GM18502 (cell line): ENCODE results near the gene SLC35F3.
"Not testable (repeated sequence)": the region's sequence is repeated elsewhere in the genome, so short reads cannot be mapped to it uniquely, and the experiment has no call there.

Experiments used
- ATAC-seq: cut with Tn5 transposase; IDR thresholded peaks from one replicate; pipeline ENCODE4 v1.9.1; 2021; ENCODE audit warnings: mild to moderate bottlenecking; ENCODE audit not compliant: unreplicated experiment, poor library complexity

The SLC35F3 gene

DNA sequence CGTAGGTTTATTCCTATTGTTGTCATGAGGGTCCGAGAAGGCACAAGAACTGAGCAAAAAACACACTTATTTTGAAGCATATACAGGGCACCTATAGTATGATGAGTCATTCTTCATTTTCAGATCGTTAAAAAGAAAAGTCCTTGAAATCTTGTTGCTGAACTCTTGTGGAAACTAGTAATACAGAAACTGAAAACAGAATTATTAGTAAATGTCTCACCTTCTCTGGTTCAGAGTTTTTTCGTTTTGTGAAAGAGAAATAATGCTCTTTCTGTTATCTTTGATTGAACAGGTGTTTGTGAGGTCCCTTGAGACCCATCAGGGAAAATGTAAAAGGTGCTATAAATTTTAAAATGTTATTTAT, 366.7 kb downstream of the SLC35F3 start:
- ATAC-seq: peak; percentile 95

DNA sequence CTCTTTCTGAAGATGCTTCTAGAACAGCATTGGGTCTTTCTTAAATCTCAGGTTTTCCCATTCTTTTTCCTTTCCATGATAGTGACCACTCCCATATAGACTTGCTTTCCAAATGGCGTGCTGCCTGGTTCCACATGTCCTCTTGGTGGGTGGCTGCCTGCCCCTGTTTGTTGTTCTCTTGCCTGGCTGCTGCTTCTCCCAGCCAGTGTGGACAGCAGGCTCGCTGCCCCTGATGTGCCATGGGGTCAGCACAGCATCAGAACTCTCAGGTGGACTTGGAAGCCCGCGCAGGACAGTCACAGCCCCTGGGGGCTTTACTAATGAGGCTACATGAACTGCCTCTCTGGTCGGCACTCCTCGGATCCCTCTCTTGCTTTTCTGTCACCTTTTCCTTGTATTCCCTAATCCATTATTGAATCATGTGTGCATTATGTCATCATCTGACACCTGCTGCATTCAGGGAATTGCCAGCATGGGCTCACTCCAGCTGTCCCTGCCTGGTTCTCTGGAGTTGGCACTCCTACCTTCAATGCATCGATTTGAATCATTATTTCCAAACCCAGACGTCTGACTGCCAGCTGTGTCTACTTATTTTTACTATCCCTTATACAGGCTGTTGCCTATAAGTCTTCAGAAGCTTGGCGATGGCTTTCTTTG, 368.3 kb downstream of the SLC35F3 start:
- ATAC-seq: no peak

DNA sequence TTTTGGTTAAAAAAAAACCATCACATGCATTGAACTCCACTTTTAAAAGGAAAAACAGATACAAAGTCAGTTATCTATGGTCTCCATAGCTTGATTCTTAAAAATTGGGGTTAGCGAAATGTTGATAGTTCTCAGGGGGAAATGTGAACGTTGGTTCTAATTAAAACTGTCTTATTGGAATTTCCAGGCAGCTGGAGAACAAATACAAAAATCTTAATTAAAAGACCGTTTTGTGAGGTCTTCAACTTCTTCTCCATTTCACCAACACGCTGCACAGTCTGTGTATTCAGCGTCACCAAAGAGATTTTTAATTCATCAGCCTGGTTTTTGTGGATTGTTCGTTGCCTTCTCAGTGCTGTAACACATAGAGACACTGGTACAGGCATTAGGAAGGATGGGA, 369.5 kb downstream of the SLC35F3 start:
- no peak for ATAC-seq

DNA sequence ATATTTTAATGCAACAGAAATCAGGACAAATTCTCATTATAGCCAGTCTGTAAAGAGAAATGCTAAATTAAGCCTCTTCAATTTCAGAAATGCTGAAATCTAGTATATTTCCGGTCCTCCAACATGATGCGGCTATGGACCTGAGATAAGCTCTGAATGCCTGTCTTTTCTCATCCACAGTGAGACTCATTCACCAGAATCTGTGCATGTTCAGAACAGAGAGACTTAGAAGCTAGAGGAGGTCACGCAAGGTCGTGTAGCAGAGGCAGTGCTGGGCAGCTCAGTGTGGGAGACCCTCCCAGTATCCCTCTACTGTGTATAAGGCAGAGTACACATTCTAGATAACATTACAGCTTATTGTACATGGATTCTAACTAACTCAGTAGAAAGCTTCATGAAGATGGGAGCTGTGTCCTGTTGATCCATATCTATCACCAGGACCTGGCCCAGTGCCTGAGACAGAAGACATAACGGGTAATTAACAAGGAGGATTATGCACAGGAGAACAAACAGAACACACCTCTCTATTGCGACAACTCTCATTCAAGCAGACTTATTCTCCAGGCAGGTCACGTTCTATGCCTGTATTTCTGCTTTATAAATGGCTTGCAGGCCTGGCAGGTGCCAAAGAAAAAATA, 371.8 kb downstream of the SLC35F3 start:
- ATAC-seq: no peak

DNA sequence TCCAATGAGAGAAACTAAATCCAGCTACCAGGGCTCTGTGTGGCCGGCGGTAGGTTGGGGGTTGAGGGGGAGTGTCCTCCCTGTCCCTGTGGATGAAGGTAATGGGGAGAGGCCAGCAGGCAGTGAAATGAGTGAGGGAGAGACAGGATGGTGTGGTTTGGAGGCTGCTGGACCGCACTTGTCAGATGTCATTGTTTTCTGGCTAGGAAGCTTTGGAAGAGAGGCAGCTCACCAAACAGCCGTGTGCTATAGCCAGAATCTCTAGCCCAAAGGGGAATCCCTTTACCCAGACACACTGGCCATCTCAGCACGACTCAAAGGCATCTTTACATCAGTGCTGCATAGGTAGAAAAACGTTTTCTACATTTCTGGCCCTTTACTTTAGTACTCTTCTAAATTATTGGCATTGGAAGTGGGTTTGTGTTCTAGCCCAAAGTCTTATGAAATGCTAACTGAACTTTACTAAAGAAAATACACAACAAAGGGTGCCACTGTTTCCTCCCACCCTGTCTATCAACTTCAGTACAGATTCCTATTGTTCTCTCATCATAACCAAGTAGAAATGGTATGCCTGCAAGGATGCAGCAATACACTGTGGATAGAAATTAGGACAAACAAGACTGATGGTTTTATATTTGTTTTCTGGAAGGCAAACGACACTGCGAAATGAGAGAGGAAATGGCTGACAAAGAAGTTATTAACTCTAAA, 372.8 kb downstream of the SLC35F3 start:
- ATAC-seq: no peak

GRCh38 chr1:234279021-234279420, 374.5 kb downstream of the SLC35F3 start:
- ATAC-seq: no peak

DNA sequence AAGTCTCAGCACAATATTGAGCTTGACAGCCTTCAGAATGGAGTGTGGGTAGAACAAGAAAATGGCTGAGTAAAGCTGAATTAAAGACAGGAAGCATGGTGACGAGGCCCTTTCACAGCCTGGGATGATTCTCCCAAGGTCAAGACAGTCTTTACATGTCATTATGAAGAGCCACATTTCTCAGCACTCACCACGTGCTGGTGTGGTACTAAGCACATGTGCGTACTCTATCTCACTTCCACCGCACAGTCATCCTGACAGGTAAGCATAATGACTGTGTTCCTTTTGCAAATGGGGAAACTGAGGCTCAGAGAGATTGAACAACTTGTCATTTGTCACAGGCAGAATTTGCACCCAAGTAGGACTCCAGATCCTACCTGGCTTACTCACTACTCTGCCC, 376.0 kb downstream of the SLC35F3 start:
- no peak for ATAC-seq

- no peak for ATAC-seq
Observed at GRCh38 chr1:234281826-234282489, 377.5 kb downstream of the SLC35F3 start.

DNA sequence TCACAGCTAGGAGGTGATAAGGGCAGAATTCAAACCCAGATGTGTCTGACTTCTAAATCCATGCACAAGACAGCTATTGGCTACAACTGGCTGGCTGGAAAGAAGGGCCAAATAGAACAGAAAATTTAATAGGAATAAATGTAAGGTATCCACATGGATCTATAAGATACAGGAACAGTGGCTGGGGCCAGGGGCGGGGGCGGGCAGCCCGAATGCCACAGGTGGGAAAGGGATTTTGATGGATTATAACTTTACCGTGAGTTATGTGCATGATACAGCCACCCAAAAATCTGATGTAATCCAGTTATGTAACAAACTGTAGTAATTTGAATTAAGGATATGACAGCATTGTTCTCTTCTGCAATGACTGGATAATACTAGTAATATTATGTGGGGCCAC, 381.7 kb downstream of the SLC35F3 start:
- ATAC-seq: no peak

GRCh38 chr1:234288946-234289345, 384.5 kb downstream of the SLC35F3 start:
- ATAC-seq: no peak

GRCh38 chr1:234289538-234290305, 385.2 kb downstream of the SLC35F3 start:
- ATAC-seq: no peak

GRCh38 chr1:234292011-234292410, 387.5 kb downstream of the SLC35F3 start:
- no peak for ATAC-seq

GRCh38 chr1:234292548-234292947, 388.1 kb downstream of the SLC35F3 start:
- no peak for ATAC-seq

DNA sequence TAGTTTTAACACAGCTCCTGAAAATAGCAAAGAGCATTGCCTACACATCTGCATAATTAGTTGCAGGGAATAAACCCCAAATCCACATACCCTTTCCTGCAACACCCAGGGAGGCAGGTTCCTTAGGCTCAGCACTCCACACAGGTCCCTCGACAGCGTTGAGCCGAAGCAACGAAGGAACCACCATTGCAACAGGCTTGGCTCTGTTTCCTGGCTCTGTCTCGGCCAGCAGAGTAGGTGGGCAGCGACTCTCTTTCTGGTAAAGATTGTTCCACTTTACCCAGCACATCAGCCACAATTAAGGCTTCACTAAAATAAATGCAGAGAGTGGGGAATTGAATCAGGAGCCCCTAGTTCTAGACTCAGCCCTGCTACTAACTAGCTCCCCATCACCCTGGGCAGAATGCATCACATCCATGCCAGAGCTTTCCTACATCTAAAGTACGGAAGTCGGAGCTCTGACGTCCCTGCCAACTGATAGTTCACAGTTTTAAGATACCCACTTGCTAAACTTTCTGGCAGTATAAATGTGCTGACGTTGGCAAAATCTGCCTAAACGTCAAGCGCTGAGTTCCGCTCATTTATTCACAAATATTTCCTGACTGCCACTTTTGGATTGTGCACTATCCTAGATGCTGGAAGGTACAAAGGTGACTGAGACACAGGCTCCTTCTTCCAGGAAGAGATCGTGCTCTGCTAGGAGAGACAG, 389.8 kb downstream of the SLC35F3 start:
- no peak for ATAC-seq

- ATAC-seq: no peak
Observed at GRCh38 chr1:234295068-234295467, 390.6 kb downstream of the SLC35F3 start.

DNA sequence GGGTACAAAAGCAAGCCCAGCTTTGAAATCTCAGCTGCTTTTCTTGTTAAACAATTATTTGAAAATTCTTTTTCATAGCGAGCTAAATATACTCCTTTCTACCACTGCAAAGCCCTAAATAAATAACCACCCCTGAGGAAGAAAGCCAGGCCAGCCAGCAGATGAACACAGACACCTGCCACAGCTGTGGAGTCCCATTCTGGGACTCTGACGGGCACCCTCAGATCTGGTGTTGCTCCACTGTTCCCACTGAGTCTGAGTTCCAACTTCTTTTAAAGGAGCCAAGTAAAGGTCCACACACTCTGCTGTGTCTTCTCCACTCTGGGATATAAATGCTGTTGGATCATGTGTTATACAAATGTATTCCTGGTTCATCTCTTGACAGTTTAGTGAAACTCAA, 391.1 kb downstream of the SLC35F3 start:
- ATAC-seq: no peak

- ATAC-seq: no peak
Observed at GRCh38 chr1:234296496-234296895, 392.0 kb downstream of the SLC35F3 start.

- ATAC-seq: no peak
Observed at GRCh38 chr1:234297668-234298067, 393.2 kb downstream of the SLC35F3 start.

DNA sequence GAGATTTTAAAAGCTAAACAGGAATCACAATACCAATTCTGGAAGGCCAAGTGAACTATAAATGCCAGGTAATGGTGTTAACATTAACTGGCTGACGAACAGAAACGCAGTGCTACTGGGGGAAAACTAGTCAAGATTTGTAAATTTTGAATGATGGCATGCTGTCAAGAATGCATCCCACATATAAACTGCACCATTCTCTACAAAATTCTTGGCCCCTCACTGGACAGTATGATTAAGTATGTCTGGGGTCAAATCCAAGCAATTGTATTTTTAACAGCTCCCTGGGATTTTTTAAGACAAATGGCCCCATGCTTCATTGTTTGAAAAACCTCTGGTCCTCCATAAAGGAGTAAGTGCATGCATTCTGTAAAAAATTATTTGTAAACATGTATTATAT, 395.6 kb downstream of the SLC35F3 start:
- ATAC-seq: no peak

DNA sequence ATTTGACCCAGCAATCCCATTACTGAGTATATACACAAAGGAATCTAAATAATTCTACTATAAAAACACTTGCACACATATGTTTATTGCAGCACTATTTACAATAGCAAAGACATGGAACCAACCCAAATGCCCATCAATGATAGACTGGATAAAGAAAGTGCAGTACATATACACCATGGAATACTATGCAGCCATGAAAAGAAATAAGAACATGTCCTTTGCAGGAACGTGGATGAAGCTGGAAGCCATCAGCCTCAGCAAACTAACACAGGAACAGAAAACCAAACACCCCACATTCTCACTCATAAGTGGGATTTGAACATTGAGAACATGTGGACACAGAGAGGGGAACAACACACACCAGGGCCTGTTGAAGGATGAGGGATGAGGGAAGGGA, 397.2 kb downstream of the SLC35F3 start:
- ATAC-seq: not testable (repeated sequence)
